Activated naive CD4-positive, alpha-beta T cell treated with anti-CD3 and anti-CD28 coated beads for 36 hours (primary cell): ENCODE data around the gene AFAP1. TPM values are rescaled to one million over a fixed set of nuclear protein-coding genes. Genes with fewer than 3 reads are reported as not detected.
A peak's percentile ranks its signal among the peaks of the same experiment; 100 is the strongest.

Source experiments
- CTCF ChIA-PET: fragments of 350-600 bp; sonication (Branson Sonifier 250); formaldehyde crosslinking; loops from one replicate; lab custom pipeline; 2021; ENCODE audit warnings: antibody characterized with exemption; lab: Charles Lee
- DNase-seq: peaks from one replicate; pipeline ENCODE4 v3.0.0-alpha.2; 2020
- H3K27ac Mint-ChIP-seq: one replicate; pipeline ENCODE4 v1.8.0; 2021; ENCODE audit warnings: mild to moderate bottlenecking, mixed read lengths
- H3K27me3 Mint-ChIP-seq: one replicate; pipeline ENCODE4 v1.8.0; 2021; ENCODE audit warnings: low read depth, mixed read lengths
- H3K36me3 Mint-ChIP-seq: one replicate; pipeline ENCODE4 v1.8.0; 2021; ENCODE audit warnings: low read depth, mixed read lengths
- H3K4me1 Mint-ChIP-seq: one replicate; pipeline ENCODE4 v1.8.0; 2021; ENCODE audit warnings: low read depth, mixed read lengths
- H3K4me3 Mint-ChIP-seq: one replicate; pipeline ENCODE4 v1.8.0; 2021; ENCODE audit warnings: mild to moderate bottlenecking, moderate library complexity, mixed read lengths
- H3K9me3 Mint-ChIP-seq: one replicate; pipeline ENCODE4 v1.8.0; 2021; ENCODE audit warnings: mixed read lengths
- intact Hi-C: fragments of 100-400 bp; cut with micrococcal nuclease; formaldehyde crosslinking; loops from one replicate; pipeline ENCODE4 v1.15.1; 2023
- total RNA-seq, 2 experiments: library from RNA; stranded (reverse); gene quantifications; one replicate each; pipeline ENCODE4 v1.2.3, GENCODE V29; 2021

The AFAP1 gene
- total RNA-seq, 2 experiments from 2014 or later, result 26.7 to 28.8 TPM

DNA sequence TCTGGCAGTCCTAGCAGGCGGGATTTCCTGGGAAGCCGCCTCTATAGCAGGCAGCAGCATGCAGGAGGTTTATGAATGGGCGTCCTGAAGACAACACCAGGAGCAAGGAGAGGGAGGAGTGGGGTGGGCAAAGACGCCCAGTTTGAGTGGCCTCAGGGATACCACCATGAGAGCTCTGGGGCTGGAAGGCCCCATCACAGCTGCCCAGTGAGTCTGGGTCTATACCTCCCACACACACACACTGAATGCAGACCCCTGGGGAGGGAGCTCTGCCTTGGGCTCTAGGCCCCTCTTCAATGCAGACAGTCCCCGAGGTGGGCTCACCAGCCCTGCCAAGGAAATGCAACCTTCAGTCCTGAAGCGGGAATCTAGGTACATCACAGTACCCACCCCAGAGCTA lies 98.6 kb downstream of the AFAP1 start:
- CTCF ChIA-PET, result interaction anchor here (0.7 to 1.1 kb wide), 2 partner anchors 13 to 958 kb away, joined by 3 to 7 read pairs; no protein-coding TSS in a partner anchor
- H3K4me3 Mint-ChIP-seq, result no peak overlapping the region
- no peak for DNase-seq
- intact Hi-C loops, result no loop called here
- H3K36me3 Mint-ChIP-seq, result peaks cover 22% of the 10 kb centered on the region
- peaks cover 22% of the 10 kb centered on the region for H3K4me1 Mint-ChIP-seq
- H3K27ac Mint-ChIP-seq, result no peak overlapping the region
- no peaks in the 10 kb centered on the region for H3K27me3 Mint-ChIP-seq
- no peaks in the 10 kb centered on the region for H3K9me3 Mint-ChIP-seq

DNA sequence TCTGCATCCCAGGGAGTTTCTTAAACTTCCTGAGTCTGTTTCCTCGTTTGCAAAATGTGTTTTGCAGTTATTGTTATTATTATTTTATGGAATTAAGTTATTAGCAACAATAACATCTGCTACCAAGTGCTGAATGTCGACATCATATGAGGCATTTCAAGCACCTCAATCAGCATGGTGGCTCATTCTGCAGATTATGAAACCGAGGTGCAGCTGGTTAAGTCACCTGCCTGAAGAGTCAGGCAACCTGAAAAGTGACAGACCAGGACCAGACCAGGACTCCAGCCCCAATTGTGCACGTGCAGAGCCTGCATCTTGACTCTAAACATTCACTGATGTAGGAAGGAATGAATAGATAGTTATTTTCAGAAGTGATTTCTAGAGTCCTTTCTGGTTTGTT lies 99.8 kb downstream of the AFAP1 start:
- Mint-ChIP-seq H3K4me1 (peaks cover 18% of the 10 kb centered on the region), H3K27ac (no peak overlapping the region), H3K9me3 (no peaks in the 10 kb centered on the region), H3K4me3 (no peak overlapping the region), H3K36me3 (peaks cover 22% of the 10 kb centered on the region), H3K27me3 (no peaks in the 10 kb centered on the region)
- CTCF ChIA-PET, result no interaction called here
- no peak for DNase-seq
- intact Hi-C loops, result no loop called here

DNA sequence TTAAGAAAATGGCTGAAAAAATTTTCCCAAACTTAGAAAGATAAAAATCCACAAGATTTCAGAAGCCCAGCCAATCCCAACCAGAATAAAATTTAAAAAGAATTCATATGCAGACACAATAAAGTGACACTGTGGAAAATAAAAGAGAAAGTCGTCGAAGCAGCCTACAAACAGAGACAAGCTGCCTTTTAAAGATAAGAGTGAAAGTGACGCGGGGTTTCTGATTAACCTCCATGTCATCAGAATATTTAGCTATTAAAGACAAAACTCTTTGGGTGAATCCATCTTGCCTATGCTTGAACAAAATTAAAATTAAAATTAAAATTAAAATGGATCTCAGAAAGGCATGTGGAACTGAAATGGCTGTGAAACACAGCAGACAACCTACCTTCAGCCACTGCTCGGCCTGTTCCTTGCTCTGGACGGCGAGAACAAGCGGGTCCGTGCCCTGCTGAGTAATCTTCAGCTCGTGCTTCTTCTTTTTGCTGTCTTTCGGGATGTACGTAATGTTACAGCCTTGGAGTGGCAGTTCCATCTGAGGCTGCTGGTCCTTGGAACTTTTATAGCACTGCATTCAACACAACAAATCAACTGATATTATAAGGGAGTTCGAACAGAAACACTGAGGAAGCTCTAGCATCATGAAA lies 101.4 kb downstream of the AFAP1 start:
- Mint-ChIP-seq H3K4me3 (no peak overlapping the region), H3K9me3 (no peaks in the 10 kb centered on the region), H3K4me1 (peaks cover 5% of the 10 kb centered on the region), H3K27me3 (no peaks in the 10 kb centered on the region), H3K27ac (no peak overlapping the region), H3K36me3 (peaks cover 20% of the 10 kb centered on the region)
- CTCF ChIA-PET, result no interaction called here
- no peak for DNase-seq
- intact Hi-C loops, result no loop called here

DNA sequence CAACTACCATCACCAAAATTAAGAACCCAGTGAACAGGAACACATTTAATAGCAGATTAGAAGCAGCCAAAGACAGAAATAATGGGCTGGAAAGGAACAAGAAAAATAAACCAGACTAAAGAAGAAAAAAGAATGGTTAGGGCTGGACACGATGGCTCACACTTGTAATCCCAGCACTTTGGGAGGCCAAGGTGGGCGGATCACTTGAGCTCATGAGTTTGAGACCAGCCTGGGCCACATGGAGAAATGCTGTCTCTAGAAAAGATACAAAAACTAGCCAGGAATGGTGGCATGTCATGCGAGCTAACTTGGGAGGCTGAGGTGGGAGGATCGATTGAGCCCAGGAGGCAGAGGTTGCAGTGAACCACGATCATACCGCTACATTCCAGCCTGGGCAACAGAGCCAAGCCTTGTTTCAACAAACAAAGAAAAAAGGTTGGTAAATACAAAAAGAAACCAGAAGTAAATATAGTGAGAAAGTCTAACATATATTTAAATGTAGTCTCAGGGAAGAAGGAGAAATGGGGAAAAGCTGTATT lies 102.0 kb downstream of the AFAP1 start:
- Mint-ChIP-seq H3K9me3 (peaks cover 3% of the 10 kb centered on the region), H3K4me3 (no peak overlapping the region), H3K27me3 (no peaks in the 10 kb centered on the region), H3K4me1 (peaks cover 8% of the 10 kb centered on the region), H3K36me3 (peaks cover 24% of the 10 kb centered on the region), H3K27ac (no peak overlapping the region)
- no peak for DNase-seq
- intact Hi-C loops, result no loop called here
- CTCF ChIA-PET, result no interaction called here

DNA sequence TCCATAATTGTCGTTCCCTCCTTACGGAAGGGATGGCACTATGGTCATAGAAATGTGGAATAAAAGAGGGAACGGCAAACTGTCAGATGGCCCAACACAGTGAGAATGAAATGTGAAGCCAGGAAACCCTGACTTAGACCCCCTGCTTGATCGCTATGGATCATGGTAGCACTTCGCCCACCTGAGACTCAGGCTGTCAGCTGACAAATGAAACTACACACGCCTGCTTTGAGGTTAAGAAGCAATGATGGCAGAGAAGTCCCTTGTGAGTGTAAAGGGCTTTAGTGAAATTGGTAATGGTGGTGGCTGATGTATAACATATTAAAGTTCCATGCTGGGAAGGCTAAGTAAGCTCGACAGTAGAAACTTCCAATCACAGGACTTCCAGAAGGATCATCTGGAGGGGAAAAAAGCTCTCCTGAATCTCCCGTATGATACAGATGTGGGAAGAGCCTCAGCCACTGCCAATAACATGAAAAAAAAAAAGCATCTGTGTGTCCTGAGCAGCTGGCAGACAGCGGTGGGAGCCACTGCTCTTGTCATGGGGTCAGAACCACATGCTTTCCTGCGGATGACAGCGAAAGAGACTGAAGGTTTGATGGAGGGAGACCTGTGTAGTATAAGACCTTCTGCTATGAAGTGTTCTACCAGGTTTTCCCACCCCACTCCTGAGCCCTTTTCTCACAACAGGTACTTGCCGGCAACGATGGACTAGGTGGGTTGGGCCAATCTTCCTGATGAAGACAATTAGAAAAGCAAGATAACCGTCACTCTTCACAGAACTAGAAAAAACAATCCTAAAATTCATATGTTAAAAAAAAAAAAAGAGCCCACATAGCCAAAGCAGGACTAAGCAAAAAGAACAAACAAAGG lies 107.6 kb downstream of the AFAP1 start:
- H3K36me3 Mint-ChIP-seq, result peaks cover 43% of the 10 kb centered on the region
- DNase-seq, result no peak
- peaks cover 12% of the 10 kb centered on the region for H3K9me3 Mint-ChIP-seq
- H3K27me3 Mint-ChIP-seq, result no peaks in the 10 kb centered on the region
- no peak overlapping the region for H3K4me3 Mint-ChIP-seq
- peaks cover 53% of the 10 kb centered on the region for H3K4me1 Mint-ChIP-seq
- intact Hi-C loops, result no loop called here
- CTCF ChIA-PET, result interaction anchor here (0.6 to 1.2 kb wide), 7 partner anchors 11 to 253 kb away, joined by 3 to 5 read pairs (median 3); no protein-coding TSS in a partner anchor
- H3K27ac Mint-ChIP-seq, result peak overlapping the region; percentile 64

DNA sequence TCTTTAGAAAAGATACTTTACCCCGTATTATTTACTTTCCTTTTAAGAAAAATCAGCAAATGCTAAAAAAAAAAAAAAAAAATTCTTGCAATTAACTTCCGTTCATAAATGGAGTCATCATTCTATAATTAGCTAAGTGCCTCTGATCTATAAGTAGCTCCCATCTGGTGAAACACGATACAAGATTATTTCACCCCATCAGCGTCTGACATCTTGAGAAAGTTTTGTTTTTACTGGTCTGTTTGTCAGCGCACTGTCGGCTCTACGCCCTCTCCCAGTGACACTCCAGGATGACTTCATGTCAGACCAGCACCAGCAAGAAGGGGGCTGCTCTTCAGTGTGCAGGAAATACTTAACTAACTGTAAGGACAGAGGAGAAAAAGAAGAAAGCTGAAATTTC lies 108.3 kb downstream of the AFAP1 start:
- Mint-ChIP-seq H3K36me3 (peaks cover 47% of the 10 kb centered on the region), H3K9me3 (peaks cover 12% of the 10 kb centered on the region), H3K4me3 (peak overlapping the region; percentile 8), H3K27ac (peak overlapping the region; percentile 64), H3K27me3 (no peaks in the 10 kb centered on the region), H3K4me1 (peaks cover 57% of the 10 kb centered on the region)
- DNase-seq, result peak; percentile 55
- CTCF ChIA-PET, result interaction anchor here (0.7 to 1.2 kb wide), 7 partner anchors 13 to 254 kb away, joined by 3 to 5 read pairs (median 3); no protein-coding TSS in a partner anchor
- intact Hi-C loops, result no loop called here

DNA sequence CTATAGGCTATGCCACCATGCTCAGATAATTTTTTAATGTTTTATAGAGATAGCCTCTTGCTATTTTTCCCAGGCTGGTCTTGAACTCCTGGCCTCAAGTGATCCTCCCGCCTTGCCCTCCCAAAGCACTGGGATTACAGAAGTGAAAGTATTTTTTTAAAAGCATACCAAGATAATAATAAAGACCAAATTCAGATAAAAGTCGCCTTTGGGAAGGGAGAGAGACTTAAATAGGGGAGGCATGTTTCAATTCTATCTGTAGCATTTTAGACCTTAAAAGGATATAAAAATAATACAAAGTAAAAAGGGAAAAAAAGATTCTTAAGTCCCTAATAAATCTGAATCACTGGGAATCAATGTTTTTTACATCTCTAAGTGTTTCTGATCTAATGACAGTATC lies 108.9 kb downstream of the AFAP1 start:
- Mint-ChIP-seq H3K27me3 (no peaks in the 10 kb centered on the region), H3K4me3 (no peak overlapping the region), H3K4me1 (peaks cover 57% of the 10 kb centered on the region), H3K36me3 (peaks cover 49% of the 10 kb centered on the region), H3K27ac (peak overlapping the region; percentile 64), H3K9me3 (peaks cover 12% of the 10 kb centered on the region)
- intact Hi-C loops, result no loop called here
- CTCF ChIA-PET, result interaction anchor here (0.7 to 0.9 kb wide), 4 partner anchors 13 to 31 kb away, joined by 3 to 5 read pairs (median 3); no protein-coding TSS in a partner anchor
- DNase-seq, result no peak

DNA sequence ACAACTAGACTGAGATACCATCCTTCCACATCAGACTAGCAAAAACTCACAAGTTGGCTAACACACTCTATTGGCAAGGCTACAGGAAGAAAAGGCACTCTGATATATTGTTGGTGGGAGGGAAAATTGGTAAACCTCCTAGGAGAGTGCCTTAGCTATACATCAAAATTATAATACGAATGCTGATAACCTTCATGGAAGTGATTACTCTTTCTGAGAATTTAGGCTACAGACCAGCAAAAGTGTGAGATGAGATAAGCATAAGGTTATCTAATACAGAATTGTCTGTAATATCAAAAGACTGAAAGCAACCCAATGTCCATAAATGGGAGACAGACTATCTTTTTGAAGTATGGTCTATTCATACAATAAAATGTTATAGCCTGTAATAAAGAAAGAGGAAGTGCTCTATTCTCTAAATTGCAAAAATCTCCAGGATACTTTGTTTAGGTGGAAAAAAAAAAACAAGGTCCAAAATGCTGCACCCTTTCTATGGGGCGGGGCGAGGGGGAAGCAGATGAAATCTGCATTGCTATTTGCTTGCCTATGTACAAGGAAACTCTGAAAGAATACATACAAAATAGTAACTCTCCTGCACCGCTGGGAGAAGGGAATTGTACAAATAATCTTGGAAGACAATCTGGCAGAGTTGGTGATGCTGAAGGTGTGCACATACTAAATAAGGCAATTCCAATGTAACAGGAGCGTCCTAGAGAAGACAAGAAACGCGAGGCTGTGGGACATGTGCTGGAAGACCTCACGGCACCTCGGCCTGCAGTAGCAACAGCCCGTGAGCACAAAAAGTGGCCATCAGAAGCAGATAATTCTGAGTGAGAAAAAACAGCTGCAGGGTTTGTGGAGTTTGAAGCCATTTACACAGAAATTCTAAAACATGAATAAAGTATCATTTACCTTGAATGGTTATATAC lies 109.7 kb downstream of the AFAP1 start:
- Mint-ChIP-seq H3K9me3 (peaks cover 12% of the 10 kb centered on the region), H3K27ac (no peak overlapping the region), H3K4me1 (peaks cover 57% of the 10 kb centered on the region), H3K27me3 (no peaks in the 10 kb centered on the region), H3K4me3 (no peak overlapping the region), H3K36me3 (peaks cover 49% of the 10 kb centered on the region)
- DNase-seq, result no peak
- CTCF ChIA-PET, result no interaction called here
- intact Hi-C loops, result loop anchor here (2.0 kb wide), 1 partner anchor 47 kb away; no protein-coding TSS in a partner anchor

DNA sequence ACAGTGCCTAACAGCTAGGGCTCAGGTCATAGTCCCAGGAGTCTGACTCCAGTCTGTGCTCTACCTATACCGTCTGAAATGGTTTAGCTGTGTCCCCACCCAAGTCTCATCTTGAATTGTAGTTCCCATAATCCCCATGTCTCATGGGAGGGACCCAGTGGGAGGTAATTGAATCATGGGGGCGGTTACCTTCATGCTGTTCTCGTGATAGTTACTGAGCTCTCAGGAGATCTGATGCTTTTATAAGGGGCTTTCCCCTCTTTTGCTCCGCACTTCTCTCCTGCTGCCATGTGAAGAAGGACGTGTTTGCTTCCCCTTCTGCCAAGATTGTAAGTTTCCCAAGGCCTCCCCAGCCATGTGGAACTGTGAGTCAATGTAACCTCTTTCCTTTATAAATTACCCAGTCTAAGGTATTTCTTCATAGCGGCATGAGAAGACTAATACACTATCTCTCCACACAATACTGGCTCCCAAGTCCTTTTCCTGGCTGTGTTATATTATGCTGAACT lies 110.8 kb downstream of the AFAP1 start:
- peak; percentile 24 for DNase-seq
- CTCF ChIA-PET, result interaction anchor here (0.6 to 1.6 kb wide), 7 partner anchors 11 to 342 kb away, joined by 3 to 5 read pairs (median 3); partner anchors contain the start of gene AFAP1
- peak overlapping the region; percentile 11 for H3K4me3 Mint-ChIP-seq
- intact Hi-C loops, result loop anchor here (1.0 to 2.0 kb wide), 2 partner anchors 26 to 48 kb away; no protein-coding TSS in a partner anchor
- no peaks in the 10 kb centered on the region for H3K27me3 Mint-ChIP-seq
- peak overlapping the region; percentile 84 for H3K27ac Mint-ChIP-seq
- peaks cover 57% of the 10 kb centered on the region for H3K4me1 Mint-ChIP-seq
- peaks cover 12% of the 10 kb centered on the region for H3K9me3 Mint-ChIP-seq
- H3K36me3 Mint-ChIP-seq, result peaks cover 47% of the 10 kb centered on the region

DNA sequence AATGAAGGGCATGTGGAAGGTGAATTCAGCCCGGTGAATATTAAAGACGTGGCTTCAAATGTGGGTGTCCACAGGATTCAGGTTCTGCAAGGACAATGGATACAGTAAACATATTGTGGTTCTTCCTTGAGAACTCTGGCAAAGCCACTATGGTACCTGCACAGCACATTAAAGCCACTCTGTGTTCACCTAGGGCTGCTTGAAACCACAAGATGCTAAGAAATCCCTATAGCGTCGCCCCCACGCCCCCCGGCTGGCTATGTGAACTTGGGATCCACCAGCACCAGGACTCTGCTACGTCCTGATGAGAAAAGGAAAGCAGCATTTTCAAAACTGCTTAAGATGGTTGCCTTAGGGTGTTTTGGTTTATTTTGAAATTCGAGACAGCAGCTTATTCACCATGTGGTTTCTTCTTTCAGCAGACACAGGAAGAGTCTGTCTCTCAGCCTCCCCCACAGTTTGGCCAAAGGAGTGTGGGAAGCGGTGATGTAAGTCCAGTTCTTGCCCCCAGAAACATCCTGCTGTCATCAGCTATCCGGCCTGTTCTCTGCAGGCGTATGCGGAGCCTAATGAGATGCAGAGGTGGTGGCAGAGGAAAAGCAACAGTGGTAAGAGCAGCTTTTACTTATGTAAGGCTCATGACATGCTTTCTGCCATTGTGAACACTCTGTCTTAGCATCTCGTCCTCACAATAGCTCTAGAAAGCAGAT lies 111.5 kb downstream of the AFAP1 start:
- CTCF ChIA-PET, result interaction anchor here (0.6 to 1.6 kb wide), 8 partner anchors 10 to 343 kb away, joined by 3 to 5 read pairs (median 3); partner anchors contain the start of gene AFAP1
- Mint-ChIP-seq H3K4me1 (peaks cover 56% of the 10 kb centered on the region), H3K4me3 (peak overlapping the region; percentile 11), H3K9me3 (peaks cover 12% of the 10 kb centered on the region), H3K27me3 (no peaks in the 10 kb centered on the region), H3K36me3 (peaks cover 44% of the 10 kb centered on the region), H3K27ac (peak overlapping the region; percentile 84)
- intact Hi-C loops, result loop anchor here (1.0 to 2.0 kb wide), 2 partner anchors 27 to 49 kb away; no protein-coding TSS in a partner anchor
- peak; percentile 65 for DNase-seq
